Gastroesophageal sphincter (tissue), 3 donors: ENCODE data around the gene EPHA1.

ENCODE experiments used
- CTCF ChIP-seq, 4 experiments: fragments of 200-600 bp in 2 of 4; fragments of 450-650 bp in 2 of 4; sonication (generic) in 1 of 4; IDR thresholded peaks; one replicate each; pipeline ENCODE4 v1.5.1; 2017 to 2019; ENCODE audit warnings: antibody characterized with exemption in 4 of 4, mild to moderate bottlenecking in 2 of 4, moderate library complexity in 2 of 4
- EP300 ChIP-seq: sonication (generic); formaldehyde crosslinking; IDR thresholded peaks from one replicate; pipeline ENCODE4 v1.6.1; 2017; ENCODE audit warnings: antibody characterized with exemption, mild to moderate bottlenecking
- POLR2A ChIP-seq, 2 donors: fragments of 450-650 bp; IDR thresholded peaks; one replicate each; pipeline ENCODE4 v1.6.1; 2017; ENCODE audit warnings: antibody characterized with exemption in 2 of 2, mild to moderate bottlenecking in 2 of 2, moderate library complexity in 1 of 2
- POLR2AphosphoS5 ChIP-seq: sonication (generic); formaldehyde crosslinking; IDR thresholded peaks from one replicate; pipeline ENCODE4 v1.6.1; 2017; ENCODE audit warnings: antibody characterized with exemption

GRCh38 chr7:143384661-143385631, 23.7 kb downstream of the EPHA1 start:
- no peak for TF ChIP-seq POLR2A (IDR thresholded peaks at IDR 0.05)
- TF ChIP-seq POLR2AphosphoS5 = no peak
- no peak for TF ChIP-seq CTCF (IDR thresholded peaks at IDR 0.05)
- TF ChIP-seq EP300 = no peak
